ENCODE data around the gene FCHSD2.
"Not testable (repeated sequence)": the region's sequence is repeated elsewhere in the genome, so short reads cannot be mapped to it uniquely, and the experiment has no call there.

FCHSD2 gene

GRCh38 chr11:73002214-73002613 lies 139.9 kb downstream of the FCHSD2 start:
- DNase-seq: no peak

- no peak for DNase-seq
Observed at GRCh38 chr11:73001615-73002014, 140.5 kb downstream of the FCHSD2 start.

- DNase-seq: no peak
Observed at GRCh38 chr11:72998676-72999075, 143.4 kb downstream of the FCHSD2 start.

GRCh38 chr11:72996959-72997358 lies 145.2 kb downstream of the FCHSD2 start:
- DNase-seq: no peak

- no peak for DNase-seq
Observed at GRCh38 chr11:72989727-72990126, 152.4 kb downstream of the FCHSD2 start.

- no peak for DNase-seq
Observed at GRCh38 chr11:72988821-72989220, 153.3 kb downstream of the FCHSD2 start.

GRCh38 chr11:72985645-72986044 lies 156.5 kb downstream of the FCHSD2 start:
- DNase-seq: no peak

- no peak for DNase-seq
Observed at GRCh38 chr11:72984453-72985077, 157.6 kb downstream of the FCHSD2 start.

GRCh38 chr11:72983560-72983959 lies 158.6 kb downstream of the FCHSD2 start:
- no peak for DNase-seq

- DNase-seq: no peak
Observed at GRCh38 chr11:72981971-72982685, 160.0 kb downstream of the FCHSD2 start.

GRCh38 chr11:72981080-72981479 lies 161.0 kb downstream of the FCHSD2 start:
- DNase-seq: no peak

GRCh38 chr11:72977782-72978181 lies 164.3 kb downstream of the FCHSD2 start:
- DNase-seq: not testable (repeated sequence)

- not testable (repeated sequence) for DNase-seq
Observed at GRCh38 chr11:72976522-72976892, 165.6 kb downstream of the FCHSD2 start.

- DNase-seq: no peak
Observed at GRCh38 chr11:72975778-72976521, 166.2 kb downstream of the FCHSD2 start.

- no peak for DNase-seq
Observed at GRCh38 chr11:72974487-72975205, 167.5 kb downstream of the FCHSD2 start.

- DNase-seq: no peak
Observed at GRCh38 chr11:72972496-72973128, 169.5 kb downstream of the FCHSD2 start.

- no peak for DNase-seq
Observed at GRCh38 chr11:72971192-72971967, 170.7 kb downstream of the FCHSD2 start.

GRCh38 chr11:72970557-72971118 lies 171.5 kb downstream of the FCHSD2 start:
- no peak for DNase-seq

- no peak for DNase-seq
Observed at GRCh38 chr11:72969894-72970335, 172.2 kb downstream of the FCHSD2 start.

GRCh38 chr11:72968390-72968789 lies 173.7 kb downstream of the FCHSD2 start:
- DNase-seq: no peak

GRCh38 chr11:72965672-72966071 lies 176.4 kb downstream of the FCHSD2 start:
- no peak for DNase-seq

GRCh38 chr11:72962717-72963116 lies 179.4 kb downstream of the FCHSD2 start:
- no peak for DNase-seq

Measured in activated CD8-positive, alpha-beta memory T cell treated with anti-CD3 and anti-CD28 coated beads, Interleukin-2, amount 50 U/mL, for 4 hours (primary cell).